ENCODE results near the gene GRID2.

Gene GRID2

GRCh38 chr4:93451954-93452353, 1148.2 kb downstream of the GRID2 start:
- TF ChIP-seq, protein P1, sequence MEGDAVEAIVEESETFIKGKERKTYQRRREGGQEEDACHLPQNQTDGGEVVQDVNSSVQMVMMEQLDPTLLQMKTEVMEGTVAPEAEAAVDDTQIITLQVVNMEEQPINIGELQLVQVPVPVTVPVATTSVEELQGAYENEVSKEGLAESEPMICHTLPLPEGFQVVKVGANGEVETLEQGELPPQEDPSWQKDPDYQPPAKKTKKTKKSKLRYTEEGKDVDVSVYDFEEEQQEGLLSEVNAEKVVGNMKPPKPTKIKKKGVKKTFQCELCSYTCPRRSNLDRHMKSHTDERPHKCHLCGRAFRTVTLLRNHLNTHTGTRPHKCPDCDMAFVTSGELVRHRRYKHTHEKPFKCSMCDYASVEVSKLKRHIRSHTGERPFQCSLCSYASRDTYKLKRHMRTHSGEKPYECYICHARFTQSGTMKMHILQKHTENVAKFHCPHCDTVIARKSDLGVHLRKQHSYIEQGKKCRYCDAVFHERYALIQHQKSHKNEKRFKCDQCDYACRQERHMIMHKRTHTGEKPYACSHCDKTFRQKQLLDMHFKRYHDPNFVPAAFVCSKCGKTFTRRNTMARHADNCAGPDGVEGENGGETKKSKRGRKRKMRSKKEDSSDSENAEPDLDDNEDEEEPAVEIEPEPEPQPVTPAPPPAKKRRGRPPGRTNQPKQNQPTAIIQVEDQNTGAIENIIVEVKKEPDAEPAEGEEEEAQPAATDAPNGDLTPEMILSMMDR (IDR thresholded peaks at IDR 0.05; ENCODE audit: low read depth, low read length, missing control alignments): no peak
- no peak overlapping the region for H3K4me3 ChIP-seq (replicated peaks; ENCODE audit: low read depth, low read length)
- DNase-seq (ENCODE audit: extremely low read depth, low read depth): no peak

GRCh38 chr4:93461541-93461940, 1157.8 kb downstream of the GRID2 start:
- TF ChIP-seq, protein P1 (IDR thresholded peaks at IDR 0.05; ENCODE audit: low read depth, low read length, missing control alignments): no peak
- DNase-seq (ENCODE audit: extremely low read depth, low read depth): no peak
- H3K4me3 ChIP-seq (replicated peaks; ENCODE audit: low read depth, low read length): no peak overlapping the region

GRCh38 chr4:93466446-93466845, 1162.7 kb downstream of the GRID2 start:
- H3K4me3 ChIP-seq (replicated peaks; ENCODE audit: low read depth, low read length): no peak overlapping the region
- no peak for DNase-seq (ENCODE audit: extremely low read depth, low read depth)
- TF ChIP-seq, protein P1 (IDR thresholded peaks at IDR 0.05; ENCODE audit: low read depth, low read length, missing control alignments): no peak

DNA sequence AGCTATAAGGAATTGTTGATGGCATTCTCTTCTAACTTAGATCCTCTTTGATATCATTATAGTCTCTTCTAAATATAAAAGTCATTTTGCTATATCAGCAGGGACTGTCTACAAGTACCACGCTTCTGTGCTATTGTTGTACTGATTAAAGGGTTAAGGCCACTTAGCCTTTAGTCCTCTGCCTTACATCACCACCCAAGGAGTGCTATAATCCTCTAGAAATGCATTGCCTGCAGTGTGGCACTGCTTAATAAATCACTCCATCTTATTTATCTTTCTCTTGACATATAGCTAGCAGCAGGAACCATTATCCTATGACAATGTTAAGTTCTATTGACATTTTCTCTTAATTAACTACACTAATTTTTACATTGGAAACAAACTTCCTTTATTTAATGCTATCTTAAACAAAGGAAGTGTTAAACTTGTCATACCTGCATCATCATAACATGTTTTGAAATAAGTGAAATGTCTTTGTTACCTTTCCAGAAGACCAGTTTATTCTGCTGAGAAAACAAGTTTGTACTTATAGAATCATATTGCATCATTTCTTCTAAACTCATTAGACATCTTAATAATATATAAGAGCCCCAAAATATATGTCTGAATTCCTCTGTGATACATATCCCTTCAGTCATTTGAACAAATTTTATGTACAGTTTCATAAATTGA, 1163.9 kb downstream of the GRID2 start:
- DNase-seq (ENCODE audit: extremely low read depth, low read depth): no peak
- no peak overlapping the region for H3K4me3 ChIP-seq (replicated peaks; ENCODE audit: low read depth, low read length)
- TF ChIP-seq, protein P1 (IDR thresholded peaks at IDR 0.05; ENCODE audit: low read depth, low read length, missing control alignments): no peak

GRCh38 chr4:93469560-93469959, 1165.8 kb downstream of the GRID2 start:
- TF ChIP-seq, protein P1 (IDR thresholded peaks at IDR 0.05; ENCODE audit: low read depth, low read length, missing control alignments): no peak
- no peak for DNase-seq (ENCODE audit: extremely low read depth, low read depth)
- H3K4me3 ChIP-seq (replicated peaks; ENCODE audit: low read depth, low read length): no peak overlapping the region

DNA sequence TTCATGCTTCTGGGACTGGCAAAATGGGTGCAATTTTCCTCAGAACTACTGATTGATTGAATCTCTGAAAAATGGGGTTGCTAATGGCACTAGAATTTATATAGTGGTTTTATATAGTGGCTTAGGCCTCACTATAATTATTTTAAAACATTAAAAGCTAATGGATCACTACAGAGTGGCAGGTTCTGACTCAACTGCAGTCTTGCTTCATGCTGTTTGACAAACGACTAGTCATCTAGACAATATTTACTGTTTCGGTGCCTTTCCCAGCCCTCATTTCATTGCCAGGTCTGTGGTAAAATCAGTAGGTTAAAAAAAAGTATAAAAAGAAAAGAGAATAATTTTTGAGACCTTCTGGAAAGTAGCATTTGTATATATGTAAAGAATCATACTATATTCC, 1172.0 kb downstream of the GRID2 start:
- TF ChIP-seq, protein P1 (IDR thresholded peaks at IDR 0.05; ENCODE audit: low read depth, low read length, missing control alignments): no peak
- no peak for DNase-seq (ENCODE audit: extremely low read depth, low read depth)
- H3K4me3 ChIP-seq (replicated peaks; ENCODE audit: low read depth, low read length): no peak overlapping the region

DNA sequence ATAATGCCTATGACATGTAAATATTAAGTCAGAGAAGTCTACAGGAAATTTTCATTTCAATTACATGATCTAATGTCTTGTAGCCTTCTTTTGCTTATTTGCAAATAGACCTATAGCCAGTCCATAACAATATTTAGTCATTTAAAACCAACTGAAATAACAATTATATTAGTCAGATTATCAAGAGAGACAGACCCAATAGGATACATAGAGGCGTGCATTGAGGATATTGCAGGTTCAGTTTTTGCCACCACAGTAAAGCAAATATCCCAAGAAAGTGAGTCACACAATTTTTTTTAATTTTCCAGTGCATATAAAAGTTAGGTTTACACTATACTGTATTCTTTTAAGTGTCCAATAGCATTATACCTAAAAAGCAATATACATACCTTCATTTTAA, 1175.0 kb downstream of the GRID2 start:
- H3K4me3 ChIP-seq (replicated peaks; ENCODE audit: low read depth, low read length): no peak overlapping the region
- no peak for DNase-seq (ENCODE audit: extremely low read depth, low read depth)
- TF ChIP-seq, protein P1 (IDR thresholded peaks at IDR 0.05; ENCODE audit: low read depth, low read length, missing control alignments): no peak
